MM.1S (cell line): ENCODE results near the gene KCNK17.

Source experiments
- DNase-seq: peaks from one replicate; pipeline ENCODE4 v3.0.0-alpha.2; 2015
- H2AFZ ChIP-seq: fragments of 300-600 bp; sonication (generic); 2 replicates; pipeline ENCODE4 v1.6.0; 2016; ENCODE audit warnings: antibody characterized with exemption, low read length
- H3F3A ChIP-seq: fragments of 300-600 bp; sonication (generic); 2 replicates; pipeline ENCODE4 v1.6.1; 2016; ENCODE audit warnings: mild to moderate bottlenecking, antibody characterized with exemption, low read length, moderate library complexity, mixed read lengths; ENCODE audit not compliant: insufficient read depth
- H3K27ac ChIP-seq: fragments of 300-600 bp; sonication (generic); 2 replicates; pipeline ENCODE4 v1.5.1; 2016; ENCODE audit warnings: mild to moderate bottlenecking, low read length
- H3K27me3 ChIP-seq: fragments of 300-600 bp; sonication (generic); replicated peaks from 2 replicates; pipeline ENCODE4 v1.6.0; 2016; ENCODE audit warnings: low read length; ENCODE audit not compliant: insufficient read depth
- H3K36me3 ChIP-seq: fragments of 300-600 bp; sonication (generic); replicated peaks from 2 replicates; pipeline ENCODE4 v1.6.1; 2016; ENCODE audit warnings: mild to moderate bottlenecking, low read length, mixed read lengths; ENCODE audit not compliant: insufficient read depth
- H3K4me1 ChIP-seq: fragments of 300-600 bp; sonication (generic); 2 replicates; pipeline ENCODE4 v1.6.1; 2016; ENCODE audit warnings: low read length, mixed read lengths
- H3K4me2 ChIP-seq: fragments of 300-600 bp; sonication (generic); 2 replicates; pipeline ENCODE4 v1.6.0; 2016; ENCODE audit warnings: low read depth, low read length
- H3K4me3 ChIP-seq: fragments of 300-600 bp; sonication (generic); 2 replicates; pipeline ENCODE4 v1.5.1; 2016; ENCODE audit warnings: low read length, mixed read lengths
- H3K79me2 ChIP-seq: fragments of 300-600 bp; sonication (generic); 2 replicates; pipeline ENCODE4 v1.6.1; 2016; ENCODE audit warnings: mixed run types, low read length, mixed read lengths
- H3K9ac ChIP-seq: fragments of 300-600 bp; sonication (generic); 2 replicates; pipeline ENCODE4 v1.6.1; 2016; ENCODE audit warnings: low read length, mixed read lengths
- H3K9me2 ChIP-seq: fragments of 300-600 bp; sonication (generic); replicated peaks from 2 replicates; pipeline ENCODE4 v1.6.1; 2016; ENCODE audit warnings: mild to moderate bottlenecking, low read length, mixed read lengths; ENCODE audit not compliant: insufficient read depth
- H3K9me3 ChIP-seq: fragments of 300-600 bp; sonication (generic); replicated peaks from 2 replicates; pipeline ENCODE4 v1.6.1; 2016; ENCODE audit warnings: mild to moderate bottlenecking, low read length, mixed read lengths; ENCODE audit not compliant: insufficient read depth
- H4K20me1 ChIP-seq: fragments of 300-600 bp; sonication (generic); 2 replicates; pipeline ENCODE4 v1.6.1; 2016; ENCODE audit warnings: mild to moderate bottlenecking, low read length, moderate library complexity, mixed read lengths; ENCODE audit not compliant: insufficient read depth
- EZH2 ChIP-seq: fragments of 300-600 bp; sonication (generic); optimal IDR thresholded peaks from 2 replicates; pipeline ENCODE3; 2017; ENCODE audit warnings: low read depth, mild to moderate bottlenecking, antibody characterized with exemption, low read length, mixed read lengths
- EZH2phosphoT487 ChIP-seq: fragments of 300-600 bp; sonication (generic); IDR thresholded peaks from 2 replicates; pipeline ENCODE4 v1.6.1; 2018; ENCODE audit warnings: antibody characterized with exemption, low read length
- TF ChIP-seq, protein P1 (sequence below): fragments of 300-600 bp; sonication (generic); IDR thresholded peaks from 2 replicates; pipeline ENCODE4 v1.5.1; 2016; ENCODE audit warnings: antibody characterized with exemption, low read length, mixed read lengths

KCNK17 gene

DNA sequence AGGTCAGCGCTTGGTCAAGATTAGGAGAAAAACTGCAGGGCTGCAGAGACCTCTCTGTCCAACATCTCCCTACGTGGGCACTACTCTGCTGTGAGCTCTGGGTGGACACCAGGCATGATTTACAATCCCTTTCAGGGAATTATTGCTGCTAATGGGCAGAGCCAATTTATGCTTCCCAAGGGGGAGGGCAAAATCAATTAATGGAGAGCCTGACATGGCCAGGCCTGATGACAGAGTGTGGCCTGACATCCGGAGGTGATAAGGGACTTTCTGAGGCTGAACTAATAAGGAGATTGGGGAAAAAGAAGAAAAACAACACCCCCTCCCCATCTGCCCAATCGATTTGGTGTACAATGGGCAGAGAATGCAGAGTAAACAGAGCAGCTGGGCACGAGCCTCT, 13.3 kb upstream of the KCNK17 start:
- Histone ChIP-seq H3K9me3 (no peaks in the 10 kb centered on the region), H3K9me2 (no peaks in the 10 kb centered on the region), H3K79me2 (no peaks in the 10 kb centered on the region), H3K4me1 (no peaks in the 10 kb centered on the region), H3K36me3 (no peaks in the 10 kb centered on the region), H3K27ac (no peak overlapping the region), H4K20me1 (no peaks in the 10 kb centered on the region), H2AFZ (no peak overlapping the region), H3K9ac (no peak overlapping the region), H3F3A (no peaks in the 10 kb centered on the region), H3K4me3 (no peak overlapping the region), H3K4me2 (no peak overlapping the region), H3K27me3 (no peaks in the 10 kb centered on the region)
- DNase-seq: no peak
- TF ChIP-seq EZH2 (no peak), EZH2phosphoT487 (no peak)
- TF ChIP-seq, protein P1, sequence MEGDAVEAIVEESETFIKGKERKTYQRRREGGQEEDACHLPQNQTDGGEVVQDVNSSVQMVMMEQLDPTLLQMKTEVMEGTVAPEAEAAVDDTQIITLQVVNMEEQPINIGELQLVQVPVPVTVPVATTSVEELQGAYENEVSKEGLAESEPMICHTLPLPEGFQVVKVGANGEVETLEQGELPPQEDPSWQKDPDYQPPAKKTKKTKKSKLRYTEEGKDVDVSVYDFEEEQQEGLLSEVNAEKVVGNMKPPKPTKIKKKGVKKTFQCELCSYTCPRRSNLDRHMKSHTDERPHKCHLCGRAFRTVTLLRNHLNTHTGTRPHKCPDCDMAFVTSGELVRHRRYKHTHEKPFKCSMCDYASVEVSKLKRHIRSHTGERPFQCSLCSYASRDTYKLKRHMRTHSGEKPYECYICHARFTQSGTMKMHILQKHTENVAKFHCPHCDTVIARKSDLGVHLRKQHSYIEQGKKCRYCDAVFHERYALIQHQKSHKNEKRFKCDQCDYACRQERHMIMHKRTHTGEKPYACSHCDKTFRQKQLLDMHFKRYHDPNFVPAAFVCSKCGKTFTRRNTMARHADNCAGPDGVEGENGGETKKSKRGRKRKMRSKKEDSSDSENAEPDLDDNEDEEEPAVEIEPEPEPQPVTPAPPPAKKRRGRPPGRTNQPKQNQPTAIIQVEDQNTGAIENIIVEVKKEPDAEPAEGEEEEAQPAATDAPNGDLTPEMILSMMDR: no peak

DNA sequence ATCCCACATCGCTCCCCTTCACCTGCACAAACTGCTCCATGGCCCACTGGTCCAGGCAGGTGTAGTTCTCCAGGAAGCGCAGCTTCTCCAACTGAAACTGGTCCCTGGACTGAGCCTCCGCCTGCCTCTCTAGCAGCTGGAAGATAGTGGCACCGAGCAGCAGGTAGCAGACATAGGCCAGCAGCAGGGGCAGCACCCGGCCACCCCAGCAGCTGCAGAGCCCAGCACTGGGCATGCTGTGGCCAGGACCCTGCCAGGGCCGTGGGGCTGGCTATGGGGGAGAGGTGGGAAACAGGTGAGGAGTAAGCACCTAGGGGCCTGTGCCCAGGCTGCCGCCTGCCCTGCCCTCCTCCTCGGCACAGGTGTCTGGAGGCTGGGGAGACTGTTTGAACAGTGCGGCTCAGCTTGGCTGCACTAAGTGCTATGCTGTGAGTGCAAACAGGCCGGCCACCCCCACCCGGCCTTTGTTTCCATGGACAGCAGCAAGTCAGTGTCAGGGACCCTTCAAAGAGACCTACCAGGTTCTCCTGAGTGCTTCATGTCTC, 8.2 kb upstream of the KCNK17 start, which contains the start of gene KCNK16:
Gene KCNK16 (minus strand): TSS at position 397 of the 545 bp plus-strand sequence. CDS start 162 bp downstream, at position 235.
- Histone ChIP-seq H3K9me3 (no peaks in the 10 kb centered on the region), H3K4me1 (no peaks in the 10 kb centered on the region), H3K9me2 (no peaks in the 10 kb centered on the region), H3K79me2 (no peaks in the 10 kb centered on the region), H2AFZ (no peak within 1 kb of the TSS), H3K9ac (no peak within 1 kb of the TSS), H3K4me3 (no peak within 1 kb of the TSS), H3K4me2 (no peak within 1 kb of the TSS), H3K36me3 (no peaks in the 10 kb centered on the region), H3K27me3 (no peaks in the 10 kb centered on the region), H3F3A (no peaks in the 10 kb centered on the region), H4K20me1 (no peaks in the 10 kb centered on the region), H3K27ac (no peak within 1 kb of the TSS)
- TF ChIP-seq, protein P1: no peak
- TF ChIP-seq EZH2phosphoT487 (no peak), EZH2 (no peak)
- DNase-seq: no peak

DNA sequence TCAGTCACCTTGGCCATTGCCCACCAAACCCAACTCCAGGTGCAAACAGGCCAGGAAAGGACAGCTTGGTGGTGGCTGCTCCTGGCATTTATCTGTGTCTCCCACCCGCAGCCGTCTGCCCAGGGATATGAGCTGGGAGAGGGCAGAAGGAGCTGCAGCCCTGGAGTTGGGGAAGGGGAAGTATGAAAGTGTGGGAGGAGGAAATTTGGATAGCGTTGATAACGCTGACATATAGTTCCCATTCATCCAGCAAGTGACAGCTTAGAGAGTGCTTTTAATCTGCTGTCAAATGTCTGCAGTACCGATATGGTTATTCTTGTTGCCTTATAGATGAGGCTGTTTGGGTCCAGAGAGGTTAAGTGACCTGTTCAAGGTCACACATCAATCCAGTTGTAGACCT, 7.5 kb upstream of the KCNK17 start:
- H3K36me3 ChIP-seq: no peaks in the 10 kb centered on the region
- DNase-seq: no peak
- no peaks in the 10 kb centered on the region for H3K79me2 ChIP-seq
- H3K4me1 ChIP-seq: no peaks in the 10 kb centered on the region
- H3K4me2 ChIP-seq: no peak overlapping the region
- H3F3A ChIP-seq: no peaks in the 10 kb centered on the region
- H3K9me2 ChIP-seq: no peaks in the 10 kb centered on the region
- H3K27ac ChIP-seq: no peak overlapping the region
- H4K20me1 ChIP-seq: no peaks in the 10 kb centered on the region
- H3K9ac ChIP-seq: no peak overlapping the region
- H3K4me3 ChIP-seq: no peak overlapping the region
- no peak overlapping the region for H2AFZ ChIP-seq
- no peaks in the 10 kb centered on the region for H3K9me3 ChIP-seq
- H3K27me3 ChIP-seq: no peaks in the 10 kb centered on the region
- TF ChIP-seq EZH2 (no peak), EZH2phosphoT487 (no peak)
- TF ChIP-seq, protein P1: no peak
